B cell (primary cell): Measurements from ENCODE around the gene ZSCAN23. TPM values are rescaled to one million over a fixed set of nuclear protein-coding genes. Genes with fewer than 3 reads are reported as not detected.
"Not testable (repeated sequence)": the region's sequence is repeated elsewhere in the genome, so short reads cannot be mapped to it uniquely, and the experiment has no call there.

Experiments
- ATAC-seq: fragments of 200-7000 bp; cut with Tn5 transposase; one replicate; pipeline ENCODE4 v1.10.0; 2021; ENCODE audit warnings: low read depth, mild to moderate bottlenecking, moderate number of reproducible peaks, moderate library complexity
- CTCF ChIA-PET: fragments of 350-600 bp; sonication (Branson Sonifier 250); formaldehyde crosslinking; loops from one replicate; lab custom pipeline; 2021; ENCODE audit warnings: antibody characterized with exemption, inconsistent platforms; lab: Charles Lee
- POLR2A ChIA-PET: fragments of 350-600 bp; sonication (Branson Sonifier 250); formaldehyde crosslinking; loops from one replicate; lab custom pipeline; 2021; ENCODE audit warnings: antibody characterized with exemption; lab: Charles Lee
- DNase-seq: peaks from one replicate; pipeline ENCODE4 v3.0.0; 2013
- H2AFZ ChIP-seq: 2 replicates; pipeline ENCODE4 v1.6.1; 2012; ENCODE audit warnings: mild to moderate bottlenecking, low read depth, low read length; ENCODE audit not compliant: insufficient read depth, poor library complexity, severe bottlenecking
- H3K27ac ChIP-seq, 2 donors: 1 replicate in 1 of 2; 2 replicates in 1 of 2; pipeline ENCODE4 v1.5.1; 2012 to 2013; ENCODE audit warnings: low read length in 2 of 2, mild to moderate bottlenecking in 2 of 2, moderate library complexity in 1 of 2
- H3K27me3 ChIP-seq, 4 experiments: fragments of 200-600 bp in 1 of 4; sonication (generic) in 1 of 4; replicated peaks in 1 of 4; 1 replicate in 2 of 4; 2 replicates in 2 of 4; pipeline versions ENCODE4 v1.6.1 to v1.7.0; 2013 to 2016; ENCODE audit warnings: low read length in 3 of 4, mild to moderate bottlenecking in 2 of 4, mixed read lengths in 1 of 4, moderate library complexity in 1 of 4; ENCODE audit not compliant: insufficient read depth in 4 of 4, control insufficient read depth in 3 of 4; ENCODE audit errors: control extremely low read depth in 1 of 4
- H3K36me3 ChIP-seq, 2 experiments: replicated peaks in 1 of 2; 1 replicate in 1 of 2; 2 replicates in 1 of 2; pipeline versions ENCODE4 v1.6.1 to v1.7.1; 2013; ENCODE audit warnings: low read length in 1 of 2; ENCODE audit not compliant: insufficient read depth in 2 of 2, control insufficient read depth in 1 of 2; ENCODE audit errors: control extremely low read depth in 1 of 2, extremely low read depth in 1 of 2
- H3K4me1 ChIP-seq, 2 donors: fragments of 200-600 bp in 1 of 2; sonication (generic) in 1 of 2; 1 replicate in 1 of 2; 2 replicates in 1 of 2; pipeline versions ENCODE4 v1.5.1 to v1.6.1; 2013 to 2017; ENCODE audit warnings: low read length in 2 of 2; ENCODE audit not compliant: control insufficient read depth in 2 of 2, insufficient read depth in 2 of 2
- H3K4me2 ChIP-seq: replicated peaks from 2 replicates; pipeline ENCODE3; 2012; ENCODE audit warnings: mild to moderate bottlenecking, low read depth, low read length; ENCODE audit not compliant: poor library complexity, severe bottlenecking
- H3K4me3 ChIP-seq, 5 experiments: fragments of 200-600 bp in 1 of 5; sonication (generic) in 1 of 5; 1 replicate in 3 of 5; 2 replicates in 2 of 5; pipeline versions ENCODE4 v1.5.1 to v1.7.0; 2011 to 2016; ENCODE audit warnings: low read length in 4 of 5, mild to moderate bottlenecking in 4 of 5, low read depth in 2 of 5, control low read depth in 1 of 5, moderate library complexity in 1 of 5; ENCODE audit not compliant: insufficient read depth in 1 of 5; ENCODE audit errors: control extremely low read depth in 1 of 5, extremely low read depth in 1 of 5
- H3K79me2 ChIP-seq: fragments of 200-600 bp; sonication (generic); one replicate; pipeline ENCODE4 v1.6.0; 2016; ENCODE audit warnings: low read length; ENCODE audit not compliant: control insufficient read depth, insufficient read depth
- H3K9ac ChIP-seq: fragments of 200-600 bp; sonication (generic); 2 replicates; pipeline ENCODE4 v1.6.1; 2017; ENCODE audit warnings: mild to moderate bottlenecking, low read length, moderate library complexity
- H3K9me3 ChIP-seq, 3 donors: one replicate each; pipeline versions ENCODE4 v1.6.1 to v1.7.1; 2013; ENCODE audit warnings: low read length in 2 of 3; ENCODE audit not compliant: control insufficient read depth in 2 of 3, insufficient read depth in 1 of 3; ENCODE audit errors: control extremely low read depth in 1 of 3
- H4K20me1 ChIP-seq: 2 replicates; pipeline ENCODE4 v1.6.0; 2012; ENCODE audit warnings: mild to moderate bottlenecking, low read length; ENCODE audit not compliant: insufficient read depth, control insufficient read depth, poor library complexity, severe bottlenecking
- H3K27ac Mint-ChIP-seq: one replicate; pipeline ENCODE4 v1.8.0; 2021; ENCODE audit warnings: mixed read lengths
- H3K27me3 Mint-ChIP-seq: one replicate; pipeline ENCODE4 v1.8.0; 2021; ENCODE audit warnings: mixed read lengths
- H3K4me1 Mint-ChIP-seq: one replicate; pipeline ENCODE4 v1.8.0; 2021; ENCODE audit warnings: mixed read lengths
- H3K4me3 Mint-ChIP-seq: one replicate; pipeline ENCODE4 v1.8.0; 2021; ENCODE audit warnings: mixed read lengths
- H3K9me3 Mint-ChIP-seq: one replicate; pipeline ENCODE4 v1.8.0; 2022; ENCODE audit warnings: mixed read lengths; ENCODE audit not compliant: insufficient read depth
- CTCF ChIP-seq: fragments of 200-600 bp; IDR thresholded peaks from one replicate; pipeline ENCODE4 v1.8.0; 2022; ENCODE audit warnings: antibody characterized with exemption, mild to moderate bottlenecking
- EZH2 ChIP-seq: IDR thresholded peaks from 2 replicates; pipeline ENCODE4 v1.6.1; 2012; ENCODE audit warnings: borderline replicate concordance, low read depth, mild to moderate bottlenecking, moderate library complexity, low read length; ENCODE audit not compliant: insufficient read depth, poor library complexity, severe bottlenecking
- WGBS: methylation state at CpG from one replicate; pipeline ENCODE4 v1.1.5; 2013; ENCODE audit warnings: missing lambda C conversion rate; ENCODE audit not compliant: insufficient coverage; 5-methylcytosine and 5-hydroxymethylcytosine counted together
- intact Hi-C: fragments of 100-400 bp; cut with micrococcal nuclease; formaldehyde crosslinking; loops from one replicate; pipeline ENCODE4 v1.10.0; 2022
- polyA plus RNA-seq: library from polyadenylated mRNA; depleted of rRNA; stranded (reverse); fragments of >200 nt; gene quantifications from 2 replicates; pipeline ENCODE4 v1.2.3, GENCODE V29; 2012
- total RNA-seq, 2 donors: library from RNA; stranded (reverse); fragments of 120-200 nt in 1 of 2; gene quantifications; 1 replicate in 1 of 2; 2 replicates in 1 of 2; pipeline versions ENCODE4 v1.2.3 to v1.2.4, GENCODE V29; 2013 to 2022

Gene ZSCAN23
- total and polyA plus RNA-seq, 2 donors (not counting 1 experiment from before 2014, with no cell fraction given): 0.79 TPM; not detected in 1

- H3K4me1 ChIP-seq: peaks cover 16 to 23% of the 10 kb centered on the region in 2 donors
- TF ChIP-seq EZH2 (no peak), CTCF (no peak)
- Mint-ChIP-seq H3K4me3 (no peak overlapping the region), H3K9me3 (peaks cover 9% of the 10 kb centered on the region), H3K4me1 (peaks cover 16% of the 10 kb centered on the region), H3K27ac (no peak overlapping the region), H3K27me3 (peaks cover 60% of the 10 kb centered on the region)
- peaks cover 0 to 41% (median 32%) of the 10 kb centered on the region in 4 experiments for H3K27me3 ChIP-seq
- peaks cover 4 to 26% (median 16%) of the 10 kb centered on the region in 3 donors for H3K9me3 ChIP-seq
- ChIA-PET CTCF (no interaction called here), POLR2A (no interaction called here)
- H3K4me3 ChIP-seq: peak overlapping the region in 2 of 5 experiments; percentile 5 to 11
- no peak overlapping the region for H3K27ac ChIP-seq
- H4K20me1 ChIP-seq: no peaks in the 10 kb centered on the region
- DNase-seq: peak; percentile 10
- H3K79me2 ChIP-seq: no peaks in the 10 kb centered on the region
- intact Hi-C loops: no loop called here
- H3K9ac ChIP-seq: peak overlapping the region; percentile 16
- H3K36me3 ChIP-seq: no peaks in the 10 kb centered on the region
- ATAC-seq: no peak
- H2AFZ ChIP-seq: peak overlapping the region; percentile 41
- WGBS: 6% methylated on average over 34 of the region's 36 CpGs
- peak overlapping the region; percentile 32 for H3K4me2 ChIP-seq
Measured at GRCh38 chr6:28446818-28447511, 3.7 kb upstream of the ZSCAN23 start.

- DNase-seq, H3K27ac Mint-ChIP-seq: not testable (repeated sequence)
- peaks cover 0 to 44% (median 32%) of the 10 kb centered on the region in 4 experiments for H3K27me3 ChIP-seq
Measured at GRCh38 chr6:28444759-28445158, 1.5 kb upstream of the ZSCAN23 start.

More at GRCh38 chr6:28444759-28445158, 1.5 kb upstream of the ZSCAN23 start:
- CTCF ChIA-PET, H3K4me3 ChIP-seq, intact Hi-C loops, H4K20me1 ChIP-seq, H3K36me3 ChIP-seq, H3K9me3 Mint-ChIP-seq, H3K27ac ChIP-seq, H2AFZ ChIP-seq, H3K9ac ChIP-seq, H3K79me2 ChIP-seq, H3K4me2 ChIP-seq, ATAC-seq, POLR2A ChIA-PET: not testable (repeated sequence)
- peaks cover 16 to 23% of the 10 kb centered on the region in 2 donors for H3K4me1 ChIP-seq
- 85% methylated on average over 2 of the region's 3 CpGs for WGBS
- Mint-ChIP-seq H3K4me3 (peak overlapping the region; percentile 41), H3K4me1 (peaks cover 16% of the 10 kb centered on the region), H3K27me3 (peaks cover 49% of the 10 kb centered on the region)
- peaks cover 4 to 26% (median 16%) of the 10 kb centered on the region in 3 donors for H3K9me3 ChIP-seq
